GM21576 (cell line): ENCODE results near the gene DPP7.
"Not testable (repeated sequence)": the region's sequence is repeated elsewhere in the genome, so short reads cannot be mapped to it uniquely, and the experiment has no call there.

Source experiments
- ATAC-seq: cut with Tn5 transposase; IDR thresholded peaks from one replicate; pipeline ENCODE4 v1.9.1; 2021; ENCODE audit warnings: mild to moderate bottlenecking, moderate library complexity; ENCODE audit not compliant: unreplicated experiment

Gene DPP7

GRCh38 chr9:137075275-137075775 is 39.2 kb downstream of the DPP7 start:
- no peak for ATAC-seq

GRCh38 chr9:137074657-137075274 is 39.8 kb downstream of the DPP7 start:
- ATAC-seq = no peak

GRCh38 chr9:137073992-137074399 is 40.5 kb downstream of the DPP7 start:
- ATAC-seq = no peak

GRCh38 chr9:137071282-137071681 is 43.3 kb downstream of the DPP7 start:
- ATAC-seq = no peak

GRCh38 chr9:137070906-137071275 is 43.6 kb downstream of the DPP7 start:
- no peak for ATAC-seq

- peak; percentile 71 for ATAC-seq
Measured at GRCh38 chr9:137070201-137070905, 44.2 kb downstream of the DPP7 start, which contains the start of gene SAPCD2. Gene SAPCD2, minus strand, starts transcription at chr9:137070557. Its CDS starts 97 bp downstream, at chr9:137070460.

GRCh38 chr9:137069508-137070091 is 44.9 kb downstream of the DPP7 start:
- no peak for ATAC-seq

- no peak for ATAC-seq
Measured at GRCh38 chr9:137068539-137069507, 45.7 kb downstream of the DPP7 start.

- ATAC-seq = no peak
Measured at GRCh38 chr9:137067860-137068538, 46.5 kb downstream of the DPP7 start.

- no peak for ATAC-seq
Measured at GRCh38 chr9:137066096-137066861, 48.3 kb downstream of the DPP7 start.

- ATAC-seq = no peak
Measured at GRCh38 chr9:137065336-137065967, 49.1 kb downstream of the DPP7 start.

GRCh38 chr9:137064880-137065164 is 49.7 kb downstream of the DPP7 start:
- ATAC-seq = no peak

GRCh38 chr9:137064027-137064879 is 50.3 kb downstream of the DPP7 start:
- no peak for ATAC-seq

GRCh38 chr9:137063311-137064026 is 51.1 kb downstream of the DPP7 start:
- no peak for ATAC-seq

GRCh38 chr9:137062798-137063197 is 51.7 kb downstream of the DPP7 start:
- not testable (repeated sequence) for ATAC-seq

GRCh38 chr9:137062384-137062783 is 52.1 kb downstream of the DPP7 start:
- ATAC-seq = no peak
